Glomerular endothelial cell (primary cell): ENCODE data around the gene MARCHF7. TPM values are rescaled to one million over a fixed set of nuclear protein-coding genes. Genes with fewer than 3 reads are reported as not detected.
"Not testable (repeated sequence)": the region's sequence is repeated elsewhere in the genome, so short reads cannot be mapped to it uniquely, and the experiment has no call there.

Source experiments
- DNase-seq: peaks from one replicate; pipeline ENCODE4 v3.0.0-alpha.2; 2011; ENCODE audit warnings: low read depth, low spot score; ENCODE audit errors: extremely low read depth
- total RNA-seq: library from RNA; depleted of rRNA; stranded (reverse); fragments of >200 nt; gene quantifications from 2 replicates; pipeline ENCODE4 v1.2.3, GENCODE V29; 2015

MARCHF7 gene, protein sequence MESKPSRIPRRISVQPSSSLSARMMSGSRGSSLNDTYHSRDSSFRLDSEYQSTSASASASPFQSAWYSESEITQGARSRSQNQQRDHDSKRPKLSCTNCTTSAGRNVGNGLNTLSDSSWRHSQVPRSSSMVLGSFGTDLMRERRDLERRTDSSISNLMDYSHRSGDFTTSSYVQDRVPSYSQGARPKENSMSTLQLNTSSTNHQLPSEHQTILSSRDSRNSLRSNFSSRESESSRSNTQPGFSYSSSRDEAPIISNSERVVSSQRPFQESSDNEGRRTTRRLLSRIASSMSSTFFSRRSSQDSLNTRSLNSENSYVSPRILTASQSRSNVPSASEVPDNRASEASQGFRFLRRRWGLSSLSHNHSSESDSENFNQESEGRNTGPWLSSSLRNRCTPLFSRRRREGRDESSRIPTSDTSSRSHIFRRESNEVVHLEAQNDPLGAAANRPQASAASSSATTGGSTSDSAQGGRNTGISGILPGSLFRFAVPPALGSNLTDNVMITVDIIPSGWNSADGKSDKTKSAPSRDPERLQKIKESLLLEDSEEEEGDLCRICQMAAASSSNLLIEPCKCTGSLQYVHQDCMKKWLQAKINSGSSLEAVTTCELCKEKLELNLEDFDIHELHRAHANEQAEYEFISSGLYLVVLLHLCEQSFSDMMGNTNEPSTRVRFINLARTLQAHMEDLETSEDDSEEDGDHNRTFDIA
- 76.1 and 100 TPM in 2 replicates for total RNA-seq

DNA sequence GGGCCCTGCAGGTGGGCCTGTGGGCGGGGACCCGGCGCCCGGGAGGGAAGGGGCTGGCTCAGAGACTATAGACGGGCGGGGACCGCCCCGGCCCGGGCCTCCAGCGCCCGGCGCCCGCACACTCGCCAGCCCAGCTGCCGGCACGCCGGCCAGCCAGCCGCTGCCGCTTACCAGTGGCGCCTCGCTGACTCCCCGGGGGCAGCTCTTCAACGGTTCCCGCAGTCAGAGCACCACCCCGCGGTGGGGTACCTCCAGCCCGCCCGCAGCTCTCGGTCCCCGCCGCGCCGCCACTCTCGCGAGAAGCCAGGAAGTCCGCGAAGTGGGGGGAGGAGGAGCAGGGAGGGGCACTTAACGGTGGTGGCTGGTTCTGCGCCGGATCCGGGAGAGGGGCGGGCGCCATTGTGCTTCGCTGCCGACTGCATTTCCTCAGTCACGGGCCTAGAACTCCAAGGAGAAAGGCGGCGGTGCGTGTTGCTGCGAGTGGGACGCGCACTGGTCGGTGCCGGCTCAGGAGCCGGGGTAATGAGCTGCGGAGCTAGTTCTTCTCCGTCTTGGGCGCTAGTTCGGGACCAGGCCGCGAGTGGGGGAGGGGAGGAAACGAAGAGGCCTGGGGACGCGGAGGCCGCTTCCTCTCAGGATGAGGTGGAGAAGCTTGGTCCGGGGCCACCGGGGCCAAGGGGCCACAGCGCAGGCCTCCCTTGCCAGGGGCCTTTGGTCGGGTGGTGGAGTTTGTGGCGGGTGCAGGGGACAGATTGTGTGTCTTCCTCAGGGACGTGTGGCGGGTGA is at the start of gene MARCHF7:
TSS of gene MARCHF7 (plus strand) at position 364 of the 786 bp plus-strand sequence. CDS start 16,517 bp downstream, outside the sequence.
- no peak for DNase-seq

DNA sequence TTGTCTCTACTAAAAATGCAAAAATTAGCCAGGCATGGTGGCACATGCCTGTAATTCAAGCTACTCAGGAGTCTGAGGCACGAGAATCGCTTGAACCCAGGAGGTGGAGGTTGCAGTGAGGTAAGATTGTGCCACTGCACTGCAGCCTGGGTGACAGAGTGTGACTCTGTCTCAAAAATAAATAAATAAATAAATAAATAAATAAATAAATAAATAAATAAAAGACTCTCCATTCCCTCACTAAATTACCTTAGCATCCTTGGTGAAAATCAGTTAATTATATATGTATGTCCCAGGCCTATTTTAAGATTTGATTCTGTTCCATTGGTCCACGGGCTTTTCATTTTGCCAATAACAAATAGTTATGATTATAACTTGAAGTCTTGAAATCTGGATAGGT is 44.9 kb upstream of the MARCHF7 start:
- DNase-seq: not testable (repeated sequence)

DNA sequence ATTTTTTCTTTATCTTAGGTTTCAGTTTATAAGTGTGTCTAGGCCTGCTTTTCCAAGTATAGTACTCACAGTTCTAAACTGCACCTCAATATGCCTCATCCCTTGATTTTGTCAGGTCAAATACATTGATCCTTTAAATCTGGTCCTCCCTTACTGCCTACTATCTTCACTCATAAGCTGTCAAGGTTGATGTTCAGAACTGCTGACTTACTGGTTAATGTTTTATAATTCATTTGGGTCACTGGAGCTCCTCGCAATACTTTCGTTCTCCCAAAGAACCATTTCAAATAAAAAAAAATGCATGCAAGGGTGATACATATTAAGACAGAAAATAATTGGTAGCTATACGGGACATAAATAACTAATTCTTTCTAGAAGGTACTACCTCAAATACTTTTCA is 41.3 kb upstream of the MARCHF7 start:
- no peak for DNase-seq

DNA sequence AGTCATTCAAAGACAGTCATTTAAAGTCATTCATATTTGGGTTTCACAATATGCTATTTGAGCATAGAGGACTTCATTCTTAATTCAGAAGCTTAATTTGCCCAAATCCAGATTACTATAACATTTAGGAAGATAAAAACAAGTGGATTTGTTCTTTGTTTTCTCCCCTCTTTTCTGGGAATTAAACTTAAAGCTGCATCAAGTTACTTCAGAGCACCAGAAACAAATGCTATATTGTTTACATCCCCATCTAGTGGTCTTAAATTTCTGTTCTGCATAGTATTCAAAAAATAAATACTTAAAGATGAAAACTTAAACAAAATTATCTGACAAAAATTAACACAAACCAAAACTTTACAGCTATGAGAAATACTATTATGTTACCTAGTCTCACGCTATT is 34.7 kb upstream of the MARCHF7 start:
- no peak for DNase-seq

DNA sequence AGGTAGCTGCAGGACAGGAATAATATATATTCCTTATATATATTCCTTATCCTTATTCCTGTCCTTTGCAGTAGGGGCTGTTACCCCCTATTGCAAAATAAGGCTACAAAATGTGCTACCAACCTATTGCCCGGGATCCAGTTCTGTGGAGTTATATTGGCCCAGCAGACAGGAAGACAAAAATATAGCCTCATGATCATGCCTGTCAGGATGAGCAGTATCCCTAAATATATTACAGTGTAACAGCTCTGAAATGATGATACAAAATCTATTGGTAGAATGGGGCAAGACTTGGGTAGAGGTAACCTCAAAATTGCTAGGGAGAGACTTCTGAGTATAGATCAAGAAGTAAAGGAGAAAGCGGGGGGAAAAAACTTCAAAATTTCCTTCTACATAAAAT is 31.6 kb upstream of the MARCHF7 start:
- no peak for DNase-seq

DNA sequence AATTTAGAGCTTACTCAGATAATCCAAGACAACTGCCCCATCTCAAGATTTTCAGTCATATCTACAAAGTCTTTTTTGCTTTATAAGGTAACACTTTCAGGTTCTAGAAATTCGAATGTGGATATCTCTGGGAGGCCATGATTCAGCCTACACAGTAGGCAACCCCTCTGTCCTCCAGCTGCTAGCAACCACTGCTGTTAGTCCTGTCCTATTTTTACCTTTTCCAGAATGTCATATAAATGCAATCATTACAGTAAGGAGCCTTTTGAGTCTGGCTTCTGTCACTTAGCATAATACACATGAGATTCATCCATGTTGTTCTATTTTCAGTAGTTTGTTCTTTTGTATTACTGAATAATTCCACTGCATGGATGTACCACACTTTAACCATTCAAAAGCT is 28.5 kb upstream of the MARCHF7 start:
- no peak for DNase-seq

DNA sequence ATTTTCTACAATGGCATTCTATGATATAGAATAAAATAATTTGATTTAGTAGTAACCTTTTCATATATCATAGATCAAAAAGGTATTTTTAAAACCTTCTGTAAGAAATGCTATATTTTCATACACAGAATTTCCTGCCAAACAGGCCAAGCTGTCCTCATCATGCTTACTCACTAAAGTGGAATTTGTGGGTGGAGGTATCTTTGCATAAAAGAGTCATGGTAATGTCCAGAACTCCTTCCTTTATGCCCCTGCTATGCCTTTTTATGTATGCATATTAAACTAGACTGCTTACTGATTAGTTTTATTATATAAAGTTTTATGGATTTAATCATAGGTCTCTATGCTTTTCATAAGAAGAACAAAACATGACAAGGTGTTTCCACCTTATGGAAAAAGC is 27.5 kb upstream of the MARCHF7 start:
- no peak for DNase-seq

DNA sequence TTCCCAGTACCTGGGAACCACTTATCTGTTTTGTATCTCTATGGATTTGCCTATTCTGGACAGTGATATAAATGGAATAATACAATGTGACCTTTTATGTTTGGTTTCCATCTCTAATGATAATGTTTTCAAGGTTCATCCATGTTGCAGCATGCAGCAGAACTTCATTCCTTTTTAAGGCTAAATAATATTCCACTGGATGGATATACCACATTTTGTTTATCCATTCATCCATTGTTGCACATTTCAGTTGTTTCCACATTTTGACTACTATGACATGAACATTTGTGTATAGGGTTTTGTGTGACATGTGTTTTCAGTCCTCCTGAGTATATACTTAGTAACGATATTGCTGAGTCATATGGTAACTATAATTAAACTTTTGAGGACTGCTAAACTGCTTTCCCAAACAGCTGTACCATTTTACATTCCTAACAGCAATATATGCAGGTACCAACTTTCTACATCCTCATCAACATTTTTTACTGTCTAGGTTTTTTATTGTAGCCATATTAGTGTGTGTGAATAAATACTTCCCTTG is 17.7 kb upstream of the MARCHF7 start:
- DNase-seq: no peak

DNA sequence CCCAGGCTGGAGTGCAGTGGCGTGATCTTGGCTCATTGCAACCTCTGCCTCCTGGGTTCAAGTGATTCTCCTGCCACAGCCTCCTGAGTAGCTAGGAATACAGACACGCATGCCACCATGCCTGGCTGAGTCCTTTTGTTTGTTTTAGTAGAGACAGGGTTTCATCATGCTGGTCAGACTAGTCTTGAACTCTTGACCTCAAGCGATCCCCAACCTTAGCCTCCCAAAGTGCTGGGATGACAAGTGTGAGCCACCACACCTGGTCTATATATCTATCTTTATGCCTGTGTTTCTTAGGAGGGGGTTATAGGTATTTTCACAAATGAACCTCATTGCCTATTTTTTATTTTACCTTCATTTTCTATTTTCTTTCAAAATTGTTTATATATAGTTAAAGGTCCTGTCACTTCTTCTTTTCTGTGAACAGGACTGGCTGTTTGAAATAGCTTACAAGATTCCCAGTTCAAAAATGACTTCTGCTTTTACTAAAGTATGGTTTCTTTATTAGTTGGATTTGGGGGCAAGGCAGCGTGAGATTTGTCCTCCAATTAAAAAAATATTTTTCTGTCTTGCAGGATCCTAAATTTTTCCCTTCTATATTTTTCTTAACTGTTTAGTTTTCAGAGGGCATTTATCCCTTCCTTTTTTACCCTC is 16.4 kb upstream of the MARCHF7 start:
- no peak for DNase-seq

DNA sequence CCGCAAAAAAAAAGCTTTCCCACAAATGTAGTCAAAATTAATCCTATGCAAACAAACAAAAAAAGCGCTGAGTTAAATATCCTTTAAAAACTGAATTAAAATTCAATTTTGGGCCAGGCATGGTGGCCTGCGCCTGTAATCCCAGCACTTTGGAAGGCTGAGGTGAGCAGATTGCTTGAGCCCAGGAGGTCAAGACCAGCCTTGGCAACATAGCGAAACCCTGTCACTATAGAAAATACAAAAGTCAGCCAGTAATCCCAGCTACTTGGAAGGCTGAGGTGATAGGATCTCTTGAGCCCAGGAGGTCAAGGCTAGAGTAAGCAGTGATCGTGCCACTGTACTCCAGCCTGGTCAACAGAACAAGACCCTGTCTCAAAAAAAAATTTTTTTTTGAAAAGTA is 8.8 kb upstream of the MARCHF7 start:
- no peak for DNase-seq

DNA sequence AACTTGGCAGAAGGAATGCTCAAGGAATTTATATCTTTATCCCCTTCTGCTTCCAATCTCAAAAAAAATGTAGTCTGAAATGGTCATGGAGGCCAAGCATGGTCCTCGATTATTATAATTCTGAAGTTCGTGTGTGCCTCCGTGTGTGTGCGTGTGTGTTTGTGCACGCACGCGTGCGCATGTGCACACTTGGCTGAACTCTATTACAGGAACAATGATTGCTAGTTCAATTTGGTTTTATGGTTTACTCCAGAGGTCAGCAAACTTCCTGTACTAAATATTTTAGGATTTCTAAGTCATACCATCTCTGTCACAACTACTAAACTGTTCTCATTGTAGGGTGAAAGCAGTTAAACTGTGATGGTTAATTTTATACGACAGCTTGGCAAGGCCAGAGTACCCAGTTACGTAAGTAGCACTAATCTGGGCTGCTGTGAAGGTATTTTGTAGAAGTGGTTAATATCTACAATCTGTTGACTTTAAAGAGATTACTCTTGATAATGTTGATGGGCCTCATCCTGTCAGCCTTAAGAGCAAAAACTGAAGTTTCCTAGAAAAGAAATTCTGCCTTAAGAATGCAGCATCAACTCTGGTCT is 5.8 kb upstream of the MARCHF7 start:
- no peak for DNase-seq

DNA sequence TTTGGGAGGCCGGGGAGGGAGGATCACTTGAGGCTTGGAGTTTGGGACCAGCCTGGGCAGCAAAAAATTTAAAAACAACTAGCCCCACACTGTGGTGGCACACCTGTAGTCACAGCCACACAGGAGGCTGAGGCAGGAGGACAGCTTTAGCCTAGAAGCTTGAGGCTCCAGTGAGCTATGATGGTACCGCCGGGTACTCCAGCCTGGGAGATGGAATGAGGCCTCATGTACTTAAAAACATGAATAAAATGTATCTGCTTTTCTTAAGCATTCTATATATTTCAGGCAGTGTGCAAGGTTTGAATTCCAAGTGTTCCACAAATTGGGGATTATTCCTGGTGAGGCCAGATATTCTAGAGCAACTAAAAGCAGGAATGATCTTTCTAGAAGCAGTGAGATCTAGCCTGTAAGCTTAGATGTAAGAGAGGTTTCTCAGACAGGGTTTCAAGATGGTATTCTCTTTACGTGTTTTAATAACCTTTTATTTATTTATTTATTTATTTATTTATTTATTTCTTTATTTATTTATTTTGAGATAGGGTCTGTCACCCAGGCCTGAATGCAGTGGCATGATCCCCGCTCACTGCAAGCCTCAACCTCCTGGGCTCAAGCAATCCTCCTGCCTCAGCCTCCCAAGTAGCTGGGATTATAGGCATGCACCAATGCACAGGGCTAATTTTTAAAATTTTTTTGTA is 4.1 kb upstream of the MARCHF7 start:
- no peak for DNase-seq

DNA sequence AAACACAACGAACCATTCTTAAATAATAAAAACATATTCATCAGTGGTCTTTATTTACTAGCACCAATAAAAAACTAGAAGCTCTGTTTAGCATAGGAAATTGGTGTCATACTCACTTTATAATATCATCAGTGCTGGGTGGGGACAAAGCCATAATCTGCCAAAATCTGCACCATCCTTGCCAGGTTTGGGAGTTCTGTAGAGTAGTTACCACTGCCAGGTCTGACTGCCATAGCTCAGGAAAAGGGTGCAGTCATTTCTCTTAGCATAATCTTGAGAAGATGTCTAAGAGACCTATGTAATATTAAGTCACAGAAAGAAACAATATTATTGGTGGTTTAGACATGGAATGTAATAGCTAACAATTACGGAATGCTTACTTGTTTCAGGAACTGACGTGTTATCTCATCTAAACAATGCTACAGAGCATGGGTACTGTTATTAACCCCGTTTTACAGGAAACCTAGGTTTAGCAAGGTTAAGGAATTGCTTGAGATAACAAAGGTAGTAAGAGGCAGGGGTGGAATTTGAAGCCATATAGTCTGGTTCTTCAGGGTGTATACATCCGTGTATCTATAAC is 1.6 kb upstream of the MARCHF7 start:
- DNase-seq: peak; percentile 72

DNA sequence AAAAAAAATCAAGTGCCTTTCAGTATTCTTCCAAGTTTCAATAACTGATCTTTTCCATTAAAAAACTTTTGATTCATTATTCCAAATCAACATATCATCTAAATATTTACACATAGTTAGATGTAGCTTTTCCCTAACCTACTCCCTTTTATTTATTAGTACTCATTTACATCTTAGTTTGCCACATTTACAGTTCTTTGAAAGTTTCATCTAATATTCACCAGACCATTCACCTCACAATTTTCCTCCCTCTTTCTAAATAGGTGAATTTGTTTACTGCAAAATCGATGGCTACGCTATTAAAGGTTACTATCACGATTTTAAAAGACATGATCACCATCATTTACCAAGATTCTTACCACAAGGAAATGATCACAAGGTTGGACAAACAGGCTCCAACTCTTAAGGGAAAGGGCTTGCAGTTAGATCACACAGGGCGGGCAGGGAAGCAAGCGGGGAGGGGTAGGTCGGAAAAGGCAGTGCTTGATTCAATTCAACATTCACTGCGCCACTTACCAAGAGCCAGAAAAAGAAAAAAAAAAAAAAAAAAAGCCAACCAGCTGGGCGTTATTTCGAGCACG is 654 bp upstream of the MARCHF7 start:
- DNase-seq: no peak

DNA sequence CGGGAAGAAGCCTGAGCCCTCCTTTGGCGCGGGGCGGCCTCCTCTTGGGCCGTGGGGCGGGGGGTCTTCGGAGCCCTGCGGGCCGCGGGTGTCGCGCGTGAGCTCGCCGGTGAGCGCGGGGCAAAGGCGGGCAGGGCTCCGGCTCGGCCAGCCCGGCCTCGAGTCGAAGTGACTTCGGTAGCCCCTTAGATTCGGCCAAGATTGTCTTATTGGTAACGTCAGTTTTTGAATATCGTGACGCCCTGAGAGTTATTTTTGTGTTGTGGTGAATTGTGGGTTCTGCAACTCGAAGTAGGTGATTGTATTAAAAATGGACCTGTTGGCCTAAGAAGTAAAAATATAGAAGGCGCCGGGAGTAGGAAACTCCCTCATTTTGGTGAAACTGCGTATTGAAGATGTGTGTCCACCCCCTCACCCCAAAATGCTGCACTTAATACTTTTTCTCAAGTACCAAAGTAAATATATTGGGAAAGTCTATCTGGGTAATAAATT is 669 bp downstream of the MARCHF7 start:
- DNase-seq: no peak

DNA sequence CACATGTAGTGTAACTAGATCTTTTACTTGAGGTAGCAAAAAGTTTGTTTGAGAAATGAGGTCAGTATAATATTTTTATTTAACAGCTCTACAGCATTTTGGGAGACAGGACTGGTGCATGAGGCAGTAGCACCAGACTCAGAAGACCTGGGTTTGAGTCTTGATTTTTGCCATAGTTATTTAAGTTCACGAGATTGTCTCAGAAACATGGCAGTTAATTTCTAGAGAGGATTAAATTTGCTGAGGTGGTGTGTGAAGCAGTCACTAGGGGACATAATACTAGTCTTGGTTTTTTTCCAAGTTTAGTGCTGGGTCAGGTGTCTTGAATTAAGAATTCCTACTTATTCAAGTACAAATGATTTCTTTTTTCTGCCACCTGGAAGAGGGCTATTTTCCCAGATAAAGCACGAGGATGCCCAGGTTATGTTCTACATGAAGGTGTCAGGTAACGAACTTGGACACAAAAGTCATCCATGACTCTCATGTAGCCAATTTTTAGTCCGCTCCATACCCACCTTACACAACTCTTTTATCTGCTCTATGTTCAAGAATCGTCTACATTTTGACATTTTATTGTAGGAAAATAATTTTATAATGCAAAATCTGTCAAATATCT is 1.4 kb downstream of the MARCHF7 start:
- no peak for DNase-seq

DNA sequence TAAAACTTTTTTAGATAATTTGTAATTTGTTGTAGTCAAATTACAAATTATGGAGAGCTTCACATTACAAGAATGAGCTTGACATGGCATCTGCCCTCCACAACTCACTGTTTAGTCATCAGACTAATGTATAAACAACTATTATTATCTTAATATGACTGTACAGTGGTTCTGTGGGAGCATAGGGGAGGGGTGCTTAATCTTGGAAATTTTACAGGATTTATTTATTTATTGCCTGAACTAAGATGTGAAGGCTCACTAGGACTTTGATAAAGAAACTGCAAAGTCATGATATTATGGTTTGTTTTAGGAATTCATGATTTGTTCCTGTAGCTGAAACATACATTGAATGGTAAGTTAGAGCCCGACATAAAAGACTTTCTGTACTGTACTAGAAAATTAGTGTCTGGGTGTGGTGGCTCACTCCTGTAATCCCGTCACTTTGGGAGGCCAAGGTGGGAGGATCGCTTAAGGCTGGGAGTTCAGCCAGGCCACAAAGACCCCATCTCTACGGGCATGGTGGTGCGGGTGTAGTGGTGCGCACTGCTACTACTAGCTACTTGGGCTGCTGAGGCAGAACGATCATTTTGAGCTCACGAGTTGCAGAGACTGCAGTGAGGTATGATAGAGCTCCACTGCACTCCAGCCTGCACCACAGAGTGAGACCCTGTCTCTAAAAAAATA is 2.1 kb downstream of the MARCHF7 start:
- DNase-seq: no peak

DNA sequence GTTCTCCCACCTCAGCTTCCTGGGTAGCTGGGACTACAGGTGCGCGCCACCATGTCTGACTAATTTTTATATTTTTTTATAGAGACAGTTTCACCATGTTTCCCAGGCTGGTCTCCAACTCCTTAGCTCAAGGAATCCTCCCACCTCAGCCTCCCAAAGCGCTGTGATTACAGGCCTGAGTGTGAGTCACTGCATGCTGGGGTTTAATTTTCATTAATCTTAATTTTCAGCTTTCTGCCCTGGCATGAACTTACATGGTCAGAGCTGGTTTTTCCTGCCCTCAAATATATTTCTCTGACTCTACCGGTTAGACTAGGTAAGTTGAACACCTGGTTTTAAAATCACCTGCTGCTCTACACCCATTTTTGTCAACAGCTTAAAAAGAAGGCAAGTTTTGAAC is 3.1 kb downstream of the MARCHF7 start:
- DNase-seq: no peak
